Fibroblast of skin of scalp (primary cell): Measurements from ENCODE around the gene GNG11. TPM values are rescaled to one million over a fixed set of nuclear protein-coding genes. Genes with fewer than 3 reads are reported as not detected.
"Not testable (repeated sequence)": the region's sequence is repeated elsewhere in the genome, so short reads cannot be mapped to it uniquely, and the experiment has no call there.

Experiments used
- DNase-seq: peaks from one replicate; pipeline ENCODE4 v3.0.0-alpha.2; 2013
- polyA plus RNA-seq, 2 experiments: library from polyadenylated mRNA; unstranded; fragments of 120-200 nt; gene quantifications; one replicate each; pipeline ENCODE4 v1.2.1, GENCODE V29; 2013; ENCODE audit not compliant: insufficient read length in 2 of 2

GNG11 gene
- polyA plus RNA-seq (2013, experiment 1 of 2; ENCODE audit: insufficient read length) = 12.5 TPM
- 13.2 TPM for polyA plus RNA-seq (2013, experiment 2 of 2; ENCODE audit: insufficient read length)

- peak; percentile 84 for DNase-seq
Observed at GRCh38 chr7:93921607-93922566, at the start of gene GNG11. Gene GNG11 (plus strand): TSS chr7:93921735. CDS start chr7:93922138, 403 bp downstream.

- no peak for DNase-seq
Observed at GRCh38 chr7:93873998-93874574, 47.4 kb upstream of the GNG11 start.

- DNase-seq = no peak
Observed at GRCh38 chr7:93877742-93878141, 43.8 kb upstream of the GNG11 start.

- no peak for DNase-seq
Observed at GRCh38 chr7:93879356-93879755, 42.2 kb upstream of the GNG11 start.

- peak; percentile 16 for DNase-seq
Observed at GRCh38 chr7:93882468-93882867, 39.1 kb upstream of the GNG11 start.

- DNase-seq = peak; percentile 30
Observed at GRCh38 chr7:93883078-93883916, 38.2 kb upstream of the GNG11 start.

- no peak for DNase-seq
Observed at GRCh38 chr7:93883917-93884345, 37.6 kb upstream of the GNG11 start.

GRCh38 chr7:93884541-93884940 is 37.0 kb upstream of the GNG11 start:
- no peak for DNase-seq

GRCh38 chr7:93889261-93889660 is 32.3 kb upstream of the GNG11 start:
- peak; percentile 19 for DNase-seq

GRCh38 chr7:93890041-93890463 is 31.5 kb upstream of the GNG11 start:
- DNase-seq = peak; percentile 28

GRCh38 chr7:93890464-93891068 is 31.0 kb upstream of the GNG11 start, which contains the start of gene TFPI2:
Gene TFPI2 (minus strand): TSS chr7:93890753. CDS start chr7:93890678, 75 bp downstream.
- DNase-seq = peak; percentile 42

GRCh38 chr7:93894426-93894825 is 27.1 kb upstream of the GNG11 start:
- DNase-seq = peak; percentile 10

- no peak for DNase-seq
Observed at GRCh38 chr7:93894966-93895640, 26.4 kb upstream of the GNG11 start.

GRCh38 chr7:93895859-93896600 is 25.5 kb upstream of the GNG11 start:
- DNase-seq = no peak

GRCh38 chr7:93897680-93898079 is 23.9 kb upstream of the GNG11 start:
- no peak for DNase-seq

GRCh38 chr7:93902777-93903423 is 18.6 kb upstream of the GNG11 start:
- DNase-seq = peak; percentile 73

- no peak for DNase-seq
Observed at GRCh38 chr7:93906267-93906666, 15.3 kb upstream of the GNG11 start, which contains the start of gene GNGT1. Gene GNGT1 (plus strand): TSS chr7:93906567. CDS start chr7:93906747, 180 bp downstream.

GRCh38 chr7:93910076-93910994 is 11.2 kb upstream of the GNG11 start:
- peak; percentile 50 for DNase-seq

GRCh38 chr7:93911242-93911641 is 10.3 kb upstream of the GNG11 start:
- DNase-seq = not testable (repeated sequence)
